Measurements from ENCODE around the gene SLFN14.
"Not testable (repeated sequence)": the region's sequence is repeated elsewhere in the genome, so short reads cannot be mapped to it uniquely, and the experiment has no call there.

The SLFN14 gene

GRCh38 chr17:35560703-35561102, at the start of gene SLFN14:
SLFN14 (minus strand) TSS chr17:35560819; CDS start chr17:35558062, 2,757 bp downstream.
- ATAC-seq (peak; percentile 89), DNase-seq (no peak)

GRCh38 chr17:35609831-35610230, 49.2 kb upstream of the SLFN14 start:
- ATAC-seq = no peak

DNA sequence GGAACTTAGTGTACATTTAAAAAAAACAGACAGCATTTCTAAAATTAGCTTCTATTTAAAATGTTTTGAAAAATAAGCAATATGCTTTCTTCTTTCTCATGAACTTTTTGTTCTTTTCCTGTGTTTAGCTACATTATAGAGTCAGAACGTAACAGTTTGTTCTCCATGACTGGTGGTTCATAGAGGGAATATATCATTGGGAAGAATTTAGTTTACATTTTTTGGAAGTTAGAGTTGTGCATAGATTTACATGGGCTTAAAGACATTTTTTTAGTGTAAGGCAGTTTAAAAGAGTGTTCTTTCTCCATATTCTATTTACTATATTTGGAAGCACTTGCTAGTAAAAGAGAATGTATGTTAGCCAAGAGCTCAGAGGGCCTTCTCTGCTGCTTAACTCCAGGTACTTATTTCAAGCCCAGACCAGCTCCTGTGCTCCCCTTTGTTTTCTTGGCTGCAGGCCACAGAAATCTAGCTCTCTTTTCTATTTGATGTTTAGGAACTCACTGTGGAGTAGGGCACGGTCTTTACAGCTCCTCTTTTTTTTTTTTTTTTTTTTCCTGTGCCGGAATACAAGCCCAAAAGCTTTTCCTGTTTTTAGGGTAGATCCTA, 46.7 kb upstream of the SLFN14 start:
- no peak for ATAC-seq
- no peak for DNase-seq

More at GRCh38 chr17:35609831-35610230, 49.2 kb upstream of the SLFN14 start:
- DNase-seq = no peak

- ATAC-seq (no peak), DNase-seq (no peak)
Observed at GRCh38 chr17:35605678-35606077, 45.1 kb upstream of the SLFN14 start.

DNA sequence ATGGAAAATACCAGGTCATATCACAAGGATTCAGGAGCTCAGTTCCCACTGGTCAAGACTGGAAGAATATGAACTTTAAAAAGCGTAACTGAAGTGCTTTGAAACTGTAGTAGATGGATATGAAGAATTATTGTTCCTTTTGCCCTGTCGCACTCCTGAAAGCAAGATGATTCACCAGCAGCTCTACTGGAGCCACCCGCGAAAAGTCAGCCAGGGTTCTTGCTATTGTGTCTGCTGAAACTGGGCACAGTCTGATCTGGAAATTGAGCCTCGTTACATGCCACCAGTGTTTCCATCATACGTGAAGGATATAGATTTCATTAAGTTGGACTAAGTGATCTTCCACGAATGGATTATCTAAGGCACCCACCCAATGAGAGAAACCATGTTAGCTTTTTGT, 43.1 kb upstream of the SLFN14 start:
- no peak for ATAC-seq
- no peak for DNase-seq

DNA sequence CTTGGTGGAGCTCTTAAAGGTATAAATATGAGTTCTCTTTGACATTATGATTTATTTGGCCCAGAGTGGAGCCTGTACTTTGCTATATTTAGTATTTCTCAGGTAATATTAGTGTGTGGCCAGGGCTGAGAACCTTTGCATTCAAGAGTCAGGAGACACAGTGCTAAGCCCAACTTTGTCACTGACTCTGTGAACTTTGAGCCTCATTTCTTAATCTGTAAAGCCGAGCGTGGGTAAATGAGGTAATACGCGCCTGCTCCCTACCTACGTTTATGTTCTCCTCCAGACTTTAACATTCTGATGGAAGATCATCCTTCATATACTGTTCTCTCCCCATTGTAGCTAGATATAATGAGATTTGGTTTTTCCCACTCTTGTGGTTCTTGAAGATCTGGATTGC, 37.0 kb upstream of the SLFN14 start:
- ATAC-seq (no peak), DNase-seq (no peak)

DNA sequence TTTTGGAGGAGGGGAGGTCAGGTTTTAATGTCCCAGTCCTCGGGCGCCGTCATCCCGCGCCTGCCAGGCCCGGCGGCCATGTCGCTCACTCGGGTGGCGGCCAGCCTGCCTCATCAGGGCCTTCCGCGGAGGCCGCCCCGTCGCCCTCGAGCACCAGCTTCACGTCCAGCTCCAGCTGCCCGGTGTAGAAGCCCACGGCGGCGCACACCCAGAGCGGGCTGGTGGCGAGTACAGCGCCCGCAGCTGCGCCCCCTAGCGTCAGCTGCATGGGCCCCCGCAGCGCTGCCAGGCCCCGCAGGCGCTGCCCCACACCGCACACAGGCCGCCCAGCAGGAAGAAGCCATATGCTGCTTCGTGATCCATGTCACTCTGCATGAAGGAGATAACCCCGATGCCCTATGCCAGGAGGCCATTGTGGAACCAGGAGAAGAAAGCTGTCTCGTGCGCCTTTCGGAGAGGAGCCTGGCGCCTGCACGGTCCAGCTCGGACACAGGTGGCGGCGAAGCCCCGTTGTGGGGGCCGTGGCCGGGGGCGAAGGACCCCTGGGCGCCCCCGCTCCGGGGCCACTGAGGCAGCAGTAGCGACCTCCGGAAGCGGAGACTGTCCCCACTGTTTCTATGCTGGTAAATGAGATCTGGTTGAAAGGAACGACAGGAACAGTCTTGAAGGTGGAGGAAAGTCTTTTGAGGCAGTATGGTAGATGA, 36.1 kb upstream of the SLFN14 start:
- ATAC-seq = no peak
- DNase-seq = no peak

GRCh38 chr17:35596072-35596471, 35.5 kb upstream of the SLFN14 start:
- ATAC-seq (no peak), DNase-seq (no peak)

DNA sequence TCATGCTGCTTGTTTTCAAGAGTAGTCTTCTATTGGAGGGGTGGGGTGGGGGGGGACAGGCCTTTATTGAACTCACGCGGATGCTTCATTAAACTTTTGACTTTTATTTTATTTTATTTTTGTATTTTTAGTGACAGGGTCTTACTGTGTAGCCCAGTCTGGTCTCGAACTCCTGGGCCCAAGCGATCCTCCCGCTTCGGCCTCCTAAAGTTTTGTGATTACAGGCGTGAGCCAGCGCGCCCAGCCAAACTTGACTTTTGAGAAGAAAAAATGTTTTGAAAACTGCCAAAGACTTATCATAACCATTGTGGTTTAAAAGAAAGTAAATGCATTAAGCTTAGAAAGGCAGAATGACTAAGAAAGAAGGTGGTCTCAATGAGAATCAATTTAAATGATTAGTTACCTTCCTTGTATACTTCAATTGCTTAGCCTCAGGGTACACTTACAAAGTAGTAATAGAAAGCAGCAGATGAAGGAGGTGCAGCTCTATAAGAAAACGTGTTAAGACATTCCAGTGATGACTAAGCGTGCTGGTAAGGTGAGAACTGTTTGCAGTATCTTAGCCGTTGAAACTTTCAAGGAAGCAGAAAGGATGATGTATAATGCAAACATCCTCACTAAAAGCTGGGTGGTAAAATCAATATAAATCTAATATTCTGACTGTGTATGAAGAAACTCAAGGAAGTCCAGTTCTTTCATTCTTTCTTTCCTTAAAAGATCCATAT, 27.7 kb upstream of the SLFN14 start:
- DNase-seq (no peak), ATAC-seq (peak; percentile 59)

- ATAC-seq (peak; percentile 98), DNase-seq (peak; percentile 96)
Observed at GRCh38 chr17:35587074-35587961, 26.7 kb upstream of the SLFN14 start, which contains the start of gene AP2B1. AP2B1 (plus strand) TSS chr17:35587322; CDS start chr17:35594031, 6,709 bp downstream.

DNA sequence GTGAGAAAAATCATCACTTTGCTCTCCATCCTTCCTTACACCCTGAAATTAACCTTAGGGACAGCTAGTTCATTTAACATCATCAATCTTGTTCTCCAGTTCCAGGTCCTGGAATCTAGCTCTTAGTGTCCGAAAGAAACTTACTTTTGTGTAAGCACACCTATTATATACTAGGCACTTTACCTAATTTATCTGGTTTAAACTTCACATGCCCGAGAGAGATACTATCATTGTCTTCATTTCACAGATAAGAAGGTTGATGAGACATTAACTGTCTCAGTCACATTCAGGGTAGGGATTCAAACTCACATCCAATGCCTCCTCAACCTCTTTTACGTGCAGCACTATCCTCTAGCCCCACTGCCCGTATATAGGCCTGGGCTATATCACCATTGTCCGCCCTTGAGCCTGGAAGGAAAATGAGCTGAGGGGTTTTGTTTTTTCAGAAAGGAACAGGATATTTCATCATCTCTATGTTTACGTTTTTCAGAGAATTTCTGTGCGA, 26.0 kb upstream of the SLFN14 start:
- no peak for ATAC-seq
- DNase-seq = no peak

- DNase-seq = no peak
- no peak for ATAC-seq
Observed at GRCh38 chr17:35584061-35584460, 23.4 kb upstream of the SLFN14 start.

GRCh38 chr17:35578929-35579432, 18.4 kb upstream of the SLFN14 start:
- DNase-seq = no peak
- no peak for ATAC-seq

DNA sequence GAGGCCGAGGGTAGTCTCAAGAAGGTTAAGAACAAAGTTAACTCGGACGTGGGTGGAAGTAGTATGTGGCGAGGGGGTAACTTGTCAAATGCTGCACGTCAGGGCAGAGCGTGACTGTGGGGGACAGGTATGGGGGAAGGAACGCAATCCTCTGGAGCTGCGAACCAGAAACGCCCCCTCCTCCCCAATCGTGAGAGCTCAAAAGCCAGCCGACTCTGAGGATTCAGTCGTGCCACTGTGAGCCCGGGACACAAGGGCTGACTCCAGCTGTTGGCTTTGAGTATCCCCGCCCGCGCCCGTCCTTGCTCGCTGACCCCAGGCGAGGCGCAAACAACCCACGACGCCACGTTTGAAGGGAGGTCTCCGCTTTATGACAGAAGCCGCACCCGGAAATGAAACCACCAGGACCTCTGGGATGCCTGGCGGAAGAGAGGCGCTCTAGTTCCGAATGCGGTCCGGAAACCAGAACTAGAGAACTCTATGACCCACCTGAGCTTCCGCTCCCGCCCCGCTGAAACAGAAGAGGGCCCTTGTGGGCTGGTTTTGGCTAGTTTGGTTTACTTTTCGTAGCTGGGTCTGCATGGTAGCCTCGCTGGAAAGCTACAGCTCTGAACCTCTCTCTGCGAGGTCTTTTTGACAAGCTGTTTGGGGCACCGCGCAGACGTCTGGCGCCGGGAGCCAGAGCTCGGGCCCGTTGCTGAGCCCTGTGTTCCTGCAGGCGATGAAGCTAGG, 17.7 kb upstream of the SLFN14 start, which contains the start of gene PEX12:
TSS of gene PEX12 (minus strand) at position 375 of the 732 bp plus-strand sequence. CDS start 550 bp downstream, outside the sequence.
- ATAC-seq = peak; percentile 97
- DNase-seq = peak; percentile 87

DNA sequence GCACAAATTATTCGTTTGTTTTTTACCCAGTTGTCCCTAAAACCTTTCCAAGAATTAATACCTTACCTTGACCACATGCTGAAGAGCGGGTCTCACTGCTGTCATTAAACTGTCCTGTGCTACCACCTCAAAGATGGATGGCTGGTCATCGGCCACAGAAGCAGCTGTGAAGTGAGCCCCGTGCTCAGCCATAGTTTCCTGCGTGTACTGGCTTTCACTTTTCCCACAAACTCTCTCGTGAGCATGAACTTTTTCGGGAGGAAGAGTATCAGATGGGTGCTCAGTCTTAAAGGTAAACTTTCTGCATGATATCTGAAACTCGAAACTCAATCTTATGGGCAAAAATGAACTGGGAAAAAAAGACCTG, 17.2 kb upstream of the SLFN14 start:
- no peak for ATAC-seq

GRCh38 chr17:35575759-35576158, 15.1 kb upstream of the SLFN14 start:
- ATAC-seq (no peak), DNase-seq (no peak)

More for the DNA sequence above, 17.2 kb upstream of the SLFN14 start:
- peak; percentile 24 for DNase-seq

GRCh38 chr17:35569405-35569804, 8.8 kb upstream of the SLFN14 start:
- ATAC-seq = no peak
- no peak for DNase-seq

- ATAC-seq (peak; percentile 62), DNase-seq (peak; percentile 60)
Observed at GRCh38 chr17:35568561-35568960, 7.9 kb upstream of the SLFN14 start.

DNA sequence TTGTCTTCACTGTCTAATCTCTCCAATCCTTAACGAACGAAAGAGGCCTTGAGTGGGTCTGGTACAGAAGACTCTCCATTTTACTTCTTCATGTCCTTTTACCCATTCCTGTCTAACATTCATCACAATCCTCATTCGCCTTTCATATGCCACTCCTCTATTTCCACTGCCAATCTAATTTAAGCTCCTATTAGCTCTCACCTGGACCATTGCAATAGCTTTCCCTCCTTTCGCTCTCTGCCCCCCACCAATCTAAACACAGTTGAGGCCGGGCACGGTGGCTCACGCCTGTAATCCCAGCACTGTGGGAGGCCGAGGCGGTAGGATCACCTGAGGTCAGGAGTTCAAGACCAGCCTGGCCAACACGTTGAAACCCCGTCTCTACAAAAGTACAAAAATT, 6.3 kb upstream of the SLFN14 start:
- ATAC-seq (no peak), DNase-seq (no peak)

- not testable (repeated sequence) for ATAC-seq, DNase-seq
Observed at GRCh38 chr17:35563181-35563580, 2.6 kb upstream of the SLFN14 start.
